WTC11 (cell line): ENCODE measurements around the gene THUMPD1. TPM values are rescaled to one million over a fixed set of nuclear protein-coding genes. Genes with fewer than 3 reads are reported as not detected.

Experiments
- ATAC-seq: fragments of 200-7000 bp; cut with Tn5 transposase; 2 replicates; pipeline ENCODE4 v1.10.0; 2021; ENCODE audit warnings: mild to moderate bottlenecking, moderate library complexity
- CTCF ChIA-PET: fragments of 300-600 bp; sonication (Branson Sonifier 250); formaldehyde crosslinking; loops from one replicate; lab custom pipeline; 2021; ENCODE audit warnings: antibody characterized with exemption; lab: Charles Lee
- POLR2A ChIA-PET: fragments of 350-600 bp; sonication (Branson Sonifier 250); formaldehyde crosslinking; loops from one replicate; lab custom pipeline; 2021; ENCODE audit warnings: antibody characterized with exemption; lab: Charles Lee
- DNase-seq: peaks from one replicate; pipeline ENCODE4 v3.0.0; 2021; ENCODE audit warnings: low spot score
- H3K27ac Mint-ChIP-seq: 2 replicates; pipeline ENCODE4 v1.8.0; 2021; ENCODE audit warnings: mixed read lengths
- H3K27me3 Mint-ChIP-seq: 2 replicates; pipeline ENCODE4 v1.8.0; 2021; ENCODE audit warnings: low read depth, mild to moderate bottlenecking, moderate library complexity, mixed read lengths
- H3K36me3 Mint-ChIP-seq: 2 replicates; pipeline ENCODE4 v1.8.0; 2021; ENCODE audit warnings: mixed read lengths
- H3K4me1 Mint-ChIP-seq: 2 replicates; pipeline ENCODE4 v1.8.0; 2022; ENCODE audit warnings: mixed read lengths
- H3K4me3 Mint-ChIP-seq: 2 replicates; pipeline ENCODE4 v1.8.0; 2021; ENCODE audit warnings: mild to moderate bottlenecking, moderate library complexity, mixed read lengths
- H3K9me3 Mint-ChIP-seq: 2 replicates; pipeline ENCODE4 v1.8.0; 2021; ENCODE audit warnings: mixed read lengths
- ATF1 ChIP-seq: sonication (generic); formaldehyde crosslinking; IDR thresholded peaks from 2 replicates; pipeline ENCODE4 v1.8.1; 2023; ENCODE audit warnings: mild to moderate bottlenecking, moderate library complexity, missing genetic modification reagents
- CREB1 ChIP-seq: sonication (generic); formaldehyde crosslinking; IDR thresholded peaks from 2 replicates; pipeline ENCODE4 v1.8.0; 2023; ENCODE audit warnings: mild to moderate bottlenecking, missing genetic modification reagents
- ELF4 ChIP-seq: sonication (generic); formaldehyde crosslinking; IDR thresholded peaks from 2 replicates; pipeline ENCODE4 v1.8.1; 2022; ENCODE audit warnings: low read depth, mild to moderate bottlenecking, moderate library complexity, missing genetic modification reagents
- FOXJ3 ChIP-seq: sonication (generic); formaldehyde crosslinking; IDR thresholded peaks from 2 replicates; pipeline ENCODE4 v1.9.0; 2021; ENCODE audit warnings: missing genetic modification reagents, mild to moderate bottlenecking, borderline replicate concordance
- FOXK1 ChIP-seq: sonication (generic); formaldehyde crosslinking; IDR thresholded peaks from 2 replicates; pipeline ENCODE4 v1.8.0; 2022; ENCODE audit warnings: mild to moderate bottlenecking, moderate library complexity, missing genetic modification reagents
- GABPB1 ChIP-seq: sonication (generic); formaldehyde crosslinking; IDR thresholded peaks from 2 replicates; pipeline ENCODE4 v1.8.1; 2023; ENCODE audit warnings: mild to moderate bottlenecking, missing genetic modification reagents
- MXD4 ChIP-seq: fragments of 250-450 bp; sonication (Bioruptor Pico); IDR thresholded peaks from 2 replicates; pipeline ENCODE4 v1.8.0; 2021; ENCODE audit warnings: mild to moderate bottlenecking, moderate library complexity, borderline replicate concordance
- NFATC4 ChIP-seq: fragments of 250-450 bp; sonication (Bioruptor Pico); IDR thresholded peaks from 2 replicates; pipeline ENCODE4 v1.9.0; 2021; ENCODE audit warnings: mild to moderate bottlenecking
- PRRX2 ChIP-seq: fragments of 250-450 bp; sonication (Bioruptor Pico); IDR thresholded peaks from 2 replicates; pipeline ENCODE4 v1.8.0; 2021; ENCODE audit warnings: mild to moderate bottlenecking
- RELA ChIP-seq: sonication (generic); formaldehyde crosslinking; IDR thresholded peaks from 2 replicates; pipeline ENCODE4 v1.8.1; 2022; ENCODE audit warnings: missing genetic modification reagents, mild to moderate bottlenecking, borderline replicate concordance
- SMAD3 ChIP-seq: sonication (generic); formaldehyde crosslinking; IDR thresholded peaks from 2 replicates; pipeline ENCODE4 v1.8.0; 2022; ENCODE audit warnings: missing genetic modification reagents, mild to moderate bottlenecking, borderline replicate concordance
- SOX15 ChIP-seq: fragments of 250-450 bp; sonication (Bioruptor Pico); IDR thresholded peaks from 2 replicates; pipeline ENCODE4 v1.9.0; 2021; ENCODE audit warnings: mild to moderate bottlenecking
- TEAD1 ChIP-seq: sonication (generic); formaldehyde crosslinking; IDR thresholded peaks from 2 replicates; pipeline ENCODE4 v1.8.0; 2022; ENCODE audit warnings: mild to moderate bottlenecking, missing genetic modification reagents
- TP53 ChIP-seq: sonication (generic); formaldehyde crosslinking; IDR thresholded peaks from 2 replicates; pipeline ENCODE4 v1.8.1; 2023; ENCODE audit warnings: mild to moderate bottlenecking, missing genetic modification reagents
- ZNF138 ChIP-seq: sonication (generic); formaldehyde crosslinking; conservative IDR thresholded peaks from 2 replicates; pipeline ENCODE4 v1.8.1; 2022; ENCODE audit warnings: mild to moderate bottlenecking, moderate library complexity, missing genetic modification reagents
- ZNF219 ChIP-seq: sonication (generic); formaldehyde crosslinking; IDR thresholded peaks from 2 replicates; pipeline ENCODE4 v1.8.0; 2023; ENCODE audit warnings: missing genetic modification reagents, mild to moderate bottlenecking, borderline replicate concordance
- ZNF396 ChIP-seq: fragments of 250-450 bp; sonication (Bioruptor Pico); IDR thresholded peaks from 2 replicates; pipeline ENCODE4 v1.8.0; 2021; ENCODE audit warnings: mild to moderate bottlenecking, moderate library complexity, borderline replicate concordance
- ZNF416 ChIP-seq: fragments of 250-450 bp; sonication (Bioruptor Pico); IDR thresholded peaks from 2 replicates; pipeline ENCODE4 v1.9.0; 2021; ENCODE audit warnings: mild to moderate bottlenecking, inconsistent platforms
- total RNA-seq: library from RNA; stranded (reverse); gene quantifications from 3 replicates; pipeline ENCODE4 v1.2.3, GENCODE V29; 2021
- TF ChIP-seq, protein P1 (sequence below): sonication (generic); formaldehyde crosslinking; conservative IDR thresholded peaks from 2 replicates; pipeline ENCODE4 v1.8.1; 2023; ENCODE audit warnings: mild to moderate bottlenecking, low read depth, missing genetic modification reagents, moderate library complexity
- TF ChIP-seq, protein P2 (sequence below): sonication (generic); formaldehyde crosslinking; IDR thresholded peaks from 2 replicates; pipeline ENCODE4 v1.8.1; 2023; ENCODE audit warnings: mild to moderate bottlenecking, missing genetic modification reagents, borderline replicate concordance
- TF ChIP-seq, protein P3 (sequence below): fragments of 250-450 bp; sonication (Bioruptor Pico); IDR thresholded peaks from 2 replicates; pipeline ENCODE4 v1.9.0; 2021; ENCODE audit warnings: mild to moderate bottlenecking, borderline replicate concordance
- TF ChIP-seq, protein P4 (sequence below): sonication (generic); formaldehyde crosslinking; IDR thresholded peaks from 2 replicates; pipeline ENCODE4 v1.8.1; 2023; ENCODE audit warnings: mild to moderate bottlenecking, missing genetic modification reagents
- TF ChIP-seq, protein P5 (sequence below): sonication (generic); formaldehyde crosslinking; IDR thresholded peaks from 2 replicates; pipeline ENCODE4 v1.8.0; 2022; ENCODE audit warnings: mild to moderate bottlenecking, missing genetic modification reagents

The THUMPD1 gene
- total RNA-seq, 1 experiment from 2014 or later, result 48.5 TPM

DNA sequence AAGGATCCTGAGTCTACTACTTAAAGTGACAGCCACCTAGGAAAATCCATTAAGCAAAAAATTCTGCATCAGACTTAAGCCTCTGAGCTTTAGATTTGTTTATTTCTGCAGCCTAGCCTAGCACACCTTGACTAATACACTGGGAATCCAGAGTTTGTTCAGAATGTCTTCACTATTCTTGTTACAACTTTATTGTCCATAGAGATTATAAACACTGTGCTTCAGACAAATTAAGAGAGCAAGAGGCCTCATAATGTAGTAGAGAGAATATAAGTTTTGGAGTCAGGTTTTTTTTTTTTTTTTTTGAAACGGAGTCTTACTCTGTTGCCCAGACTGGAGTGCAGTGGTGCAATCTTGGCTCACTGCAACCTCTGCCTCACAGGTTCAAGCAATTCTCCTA, 8.9 kb upstream of the THUMPD1 start:
- Mint-ChIP-seq H3K4me1 (no peaks in the 10 kb centered on the region), H3K27me3 (peaks cover 12% of the 10 kb centered on the region), H3K36me3 (peaks cover 14% of the 10 kb centered on the region), H3K27ac (no peak overlapping the region), H3K9me3 (peaks cover 39% of the 10 kb centered on the region), H3K4me3 (no peak overlapping the region)
- TF ChIP-seq SMAD3 (CRISPR knock-in tag) (no peak), RELA (CRISPR knock-in tag) (no peak), ZNF416 (no peak), ZNF219 (CRISPR knock-in tag) (no peak)
- TF ChIP-seq, protein P1, sequence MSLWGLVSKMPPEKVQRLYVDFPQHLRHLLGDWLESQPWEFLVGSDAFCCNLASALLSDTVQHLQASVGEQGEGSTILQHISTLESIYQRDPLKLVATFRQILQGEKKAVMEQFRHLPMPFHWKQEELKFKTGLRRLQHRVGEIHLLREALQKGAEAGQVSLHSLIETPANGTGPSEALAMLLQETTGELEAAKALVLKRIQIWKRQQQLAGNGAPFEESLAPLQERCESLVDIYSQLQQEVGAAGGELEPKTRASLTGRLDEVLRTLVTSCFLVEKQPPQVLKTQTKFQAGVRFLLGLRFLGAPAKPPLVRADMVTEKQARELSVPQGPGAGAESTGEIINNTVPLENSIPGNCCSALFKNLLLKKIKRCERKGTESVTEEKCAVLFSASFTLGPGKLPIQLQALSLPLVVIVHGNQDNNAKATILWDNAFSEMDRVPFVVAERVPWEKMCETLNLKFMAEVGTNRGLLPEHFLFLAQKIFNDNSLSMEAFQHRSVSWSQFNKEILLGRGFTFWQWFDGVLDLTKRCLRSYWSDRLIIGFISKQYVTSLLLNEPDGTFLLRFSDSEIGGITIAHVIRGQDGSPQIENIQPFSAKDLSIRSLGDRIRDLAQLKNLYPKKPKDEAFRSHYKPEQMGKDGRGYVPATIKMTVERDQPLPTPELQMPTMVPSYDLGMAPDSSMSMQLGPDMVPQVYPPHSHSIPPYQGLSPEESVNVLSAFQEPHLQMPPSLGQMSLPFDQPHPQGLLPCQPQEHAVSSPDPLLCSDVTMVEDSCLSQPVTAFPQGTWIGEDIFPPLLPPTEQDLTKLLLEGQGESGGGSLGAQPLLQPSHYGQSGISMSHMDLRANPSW (CRISPR knock-in tag), result no peak
- TF ChIP-seq, protein P2, sequence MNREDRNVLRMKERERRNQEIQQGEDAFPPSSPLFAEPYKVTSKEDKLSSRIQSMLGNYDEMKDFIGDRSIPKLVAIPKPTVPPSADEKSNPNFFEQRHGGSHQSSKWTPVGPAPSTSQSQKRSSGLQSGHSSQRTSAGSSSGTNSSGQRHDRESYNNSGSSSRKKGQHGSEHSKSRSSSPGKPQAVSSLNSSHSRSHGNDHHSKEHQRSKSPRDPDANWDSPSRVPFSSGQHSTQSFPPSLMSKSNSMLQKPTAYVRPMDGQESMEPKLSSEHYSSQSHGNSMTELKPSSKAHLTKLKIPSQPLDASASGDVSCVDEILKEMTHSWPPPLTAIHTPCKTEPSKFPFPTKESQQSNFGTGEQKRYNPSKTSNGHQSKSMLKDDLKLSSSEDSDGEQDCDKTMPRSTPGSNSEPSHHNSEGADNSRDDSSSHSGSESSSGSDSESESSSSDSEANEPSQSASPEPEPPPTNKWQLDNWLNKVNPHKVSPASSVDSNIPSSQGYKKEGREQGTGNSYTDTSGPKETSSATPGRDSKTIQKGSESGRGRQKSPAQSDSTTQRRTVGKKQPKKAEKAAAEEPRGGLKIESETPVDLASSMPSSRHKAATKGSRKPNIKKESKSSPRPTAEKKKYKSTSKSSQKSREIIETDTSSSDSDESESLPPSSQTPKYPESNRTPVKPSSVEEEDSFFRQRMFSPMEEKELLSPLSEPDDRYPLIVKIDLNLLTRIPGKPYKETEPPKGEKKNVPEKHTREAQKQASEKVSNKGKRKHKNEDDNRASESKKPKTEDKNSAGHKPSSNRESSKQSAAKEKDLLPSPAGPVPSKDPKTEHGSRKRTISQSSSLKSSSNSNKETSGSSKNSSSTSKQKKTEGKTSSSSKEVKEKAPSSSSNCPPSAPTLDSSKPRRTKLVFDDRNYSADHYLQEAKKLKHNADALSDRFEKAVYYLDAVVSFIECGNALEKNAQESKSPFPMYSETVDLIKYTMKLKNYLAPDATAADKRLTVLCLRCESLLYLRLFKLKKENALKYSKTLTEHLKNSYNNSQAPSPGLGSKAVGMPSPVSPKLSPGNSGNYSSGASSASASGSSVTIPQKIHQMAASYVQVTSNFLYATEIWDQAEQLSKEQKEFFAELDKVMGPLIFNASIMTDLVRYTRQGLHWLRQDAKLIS, result no peak
- POLR2A ChIA-PET, result no interaction called here
- DNase-seq, result no peak
- CTCF ChIA-PET, result no interaction called here
- ATAC-seq, result no peak

DNA sequence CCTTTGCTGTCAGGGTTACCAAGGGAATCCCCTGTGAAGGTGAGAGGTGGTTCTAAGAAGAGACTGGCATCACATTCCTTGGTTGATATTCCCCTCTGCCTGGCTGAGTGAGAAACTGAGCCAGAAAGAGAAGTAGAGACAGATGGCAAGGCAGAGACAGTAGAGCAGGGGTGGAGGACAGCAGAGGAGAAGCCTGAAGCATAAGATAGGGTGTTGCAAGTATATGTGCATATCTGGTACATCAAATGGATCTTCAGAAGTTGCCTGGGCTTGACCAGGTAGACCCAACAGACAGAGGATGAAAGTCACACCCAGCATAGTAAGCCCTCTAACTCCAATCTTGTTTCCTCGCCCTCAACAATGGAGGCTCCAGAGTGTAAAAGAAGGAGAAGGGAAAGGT, 7.9 kb upstream of the THUMPD1 start:
- peaks cover 10% of the 10 kb centered on the region for H3K27me3 Mint-ChIP-seq
- no peaks in the 10 kb centered on the region for H3K4me1 Mint-ChIP-seq
- ATAC-seq, result no peak
- CTCF ChIA-PET, result no interaction called here
- no peak for DNase-seq
- H3K27ac Mint-ChIP-seq, result no peak overlapping the region
- peaks cover 14% of the 10 kb centered on the region for H3K36me3 Mint-ChIP-seq
- H3K9me3 Mint-ChIP-seq, result peaks cover 43% of the 10 kb centered on the region
- H3K4me3 Mint-ChIP-seq, result no peak overlapping the region
- POLR2A ChIA-PET, result no interaction called here
- TF ChIP-seq, protein P3, sequence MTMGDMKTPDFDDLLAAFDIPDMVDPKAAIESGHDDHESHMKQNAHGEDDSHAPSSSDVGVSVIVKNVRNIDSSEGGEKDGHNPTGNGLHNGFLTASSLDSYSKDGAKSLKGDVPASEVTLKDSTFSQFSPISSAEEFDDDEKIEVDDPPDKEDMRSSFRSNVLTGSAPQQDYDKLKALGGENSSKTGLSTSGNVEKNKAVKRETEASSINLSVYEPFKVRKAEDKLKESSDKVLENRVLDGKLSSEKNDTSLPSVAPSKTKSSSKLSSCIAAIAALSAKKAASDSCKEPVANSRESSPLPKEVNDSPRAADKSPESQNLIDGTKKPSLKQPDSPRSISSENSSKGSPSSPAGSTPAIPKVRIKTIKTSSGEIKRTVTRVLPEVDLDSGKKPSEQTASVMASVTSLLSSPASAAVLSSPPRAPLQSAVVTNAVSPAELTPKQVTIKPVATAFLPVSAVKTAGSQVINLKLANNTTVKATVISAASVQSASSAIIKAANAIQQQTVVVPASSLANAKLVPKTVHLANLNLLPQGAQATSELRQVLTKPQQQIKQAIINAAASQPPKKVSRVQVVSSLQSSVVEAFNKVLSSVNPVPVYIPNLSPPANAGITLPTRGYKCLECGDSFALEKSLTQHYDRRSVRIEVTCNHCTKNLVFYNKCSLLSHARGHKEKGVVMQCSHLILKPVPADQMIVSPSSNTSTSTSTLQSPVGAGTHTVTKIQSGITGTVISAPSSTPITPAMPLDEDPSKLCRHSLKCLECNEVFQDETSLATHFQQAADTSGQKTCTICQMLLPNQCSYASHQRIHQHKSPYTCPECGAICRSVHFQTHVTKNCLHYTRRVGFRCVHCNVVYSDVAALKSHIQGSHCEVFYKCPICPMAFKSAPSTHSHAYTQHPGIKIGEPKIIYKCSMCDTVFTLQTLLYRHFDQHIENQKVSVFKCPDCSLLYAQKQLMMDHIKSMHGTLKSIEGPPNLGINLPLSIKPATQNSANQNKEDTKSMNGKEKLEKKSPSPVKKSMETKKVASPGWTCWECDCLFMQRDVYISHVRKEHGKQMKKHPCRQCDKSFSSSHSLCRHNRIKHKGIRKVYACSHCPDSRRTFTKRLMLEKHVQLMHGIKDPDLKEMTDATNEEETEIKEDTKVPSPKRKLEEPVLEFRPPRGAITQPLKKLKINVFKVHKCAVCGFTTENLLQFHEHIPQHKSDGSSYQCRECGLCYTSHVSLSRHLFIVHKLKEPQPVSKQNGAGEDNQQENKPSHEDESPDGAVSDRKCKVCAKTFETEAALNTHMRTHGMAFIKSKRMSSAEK (CRISPR knock-in tag), result no peak
- TF ChIP-seq CREB1 (CRISPR knock-in tag) (no peak), NFATC4 (no peak), FOXJ3 (no peak), MXD4 (CRISPR knock-in tag) (no peak), TP53 (CRISPR knock-in tag) (no peak), ZNF138 (CRISPR knock-in tag) (no peak), PRRX2 (CRISPR knock-in tag) (no peak), ATF1 (CRISPR knock-in tag) (no peak), TEAD1 (CRISPR knock-in tag) (no peak), ZNF396 (no peak), ELF4 (no peak), ZNF219 (CRISPR knock-in tag) (no peak), FOXK1 (CRISPR knock-in tag) (no peak), SOX15 (CRISPR knock-in tag) (no peak), GABPB1 (no peak)
- TF ChIP-seq, protein P4, sequence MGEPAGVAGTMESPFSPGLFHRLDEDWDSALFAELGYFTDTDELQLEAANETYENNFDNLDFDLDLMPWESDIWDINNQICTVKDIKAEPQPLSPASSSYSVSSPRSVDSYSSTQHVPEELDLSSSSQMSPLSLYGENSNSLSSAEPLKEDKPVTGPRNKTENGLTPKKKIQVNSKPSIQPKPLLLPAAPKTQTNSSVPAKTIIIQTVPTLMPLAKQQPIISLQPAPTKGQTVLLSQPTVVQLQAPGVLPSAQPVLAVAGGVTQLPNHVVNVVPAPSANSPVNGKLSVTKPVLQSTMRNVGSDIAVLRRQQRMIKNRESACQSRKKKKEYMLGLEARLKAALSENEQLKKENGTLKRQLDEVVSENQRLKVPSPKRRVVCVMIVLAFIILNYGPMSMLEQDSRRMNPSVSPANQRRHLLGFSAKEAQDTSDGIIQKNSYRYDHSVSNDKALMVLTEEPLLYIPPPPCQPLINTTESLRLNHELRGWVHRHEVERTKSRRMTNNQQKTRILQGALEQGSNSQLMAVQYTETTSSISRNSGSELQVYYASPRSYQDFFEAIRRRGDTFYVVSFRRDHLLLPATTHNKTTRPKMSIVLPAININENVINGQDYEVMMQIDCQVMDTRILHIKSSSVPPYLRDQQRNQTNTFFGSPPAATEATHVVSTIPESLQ, result no peak
- TF ChIP-seq, protein P5, sequence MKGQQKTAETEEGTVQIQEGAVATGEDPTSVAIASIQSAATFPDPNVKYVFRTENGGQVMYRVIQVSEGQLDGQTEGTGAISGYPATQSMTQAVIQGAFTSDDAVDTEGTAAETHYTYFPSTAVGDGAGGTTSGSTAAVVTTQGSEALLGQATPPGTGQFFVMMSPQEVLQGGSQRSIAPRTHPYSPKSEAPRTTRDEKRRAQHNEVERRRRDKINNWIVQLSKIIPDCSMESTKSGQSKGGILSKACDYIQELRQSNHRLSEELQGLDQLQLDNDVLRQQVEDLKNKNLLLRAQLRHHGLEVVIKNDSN (CRISPR knock-in tag), result no peak
